Measurements from ENCODE around the gene LCN10. TPM values are rescaled to one million over a fixed set of nuclear protein-coding genes. Genes with fewer than 3 reads are reported as not detected.

The LCN10 gene
- total and polyA plus RNA-seq, 2 of the 13 experiments (the other 11 are each of a cell fraction or from before 2014, with no cell fraction given): 0.53 to 0.61 TPM

DNA sequence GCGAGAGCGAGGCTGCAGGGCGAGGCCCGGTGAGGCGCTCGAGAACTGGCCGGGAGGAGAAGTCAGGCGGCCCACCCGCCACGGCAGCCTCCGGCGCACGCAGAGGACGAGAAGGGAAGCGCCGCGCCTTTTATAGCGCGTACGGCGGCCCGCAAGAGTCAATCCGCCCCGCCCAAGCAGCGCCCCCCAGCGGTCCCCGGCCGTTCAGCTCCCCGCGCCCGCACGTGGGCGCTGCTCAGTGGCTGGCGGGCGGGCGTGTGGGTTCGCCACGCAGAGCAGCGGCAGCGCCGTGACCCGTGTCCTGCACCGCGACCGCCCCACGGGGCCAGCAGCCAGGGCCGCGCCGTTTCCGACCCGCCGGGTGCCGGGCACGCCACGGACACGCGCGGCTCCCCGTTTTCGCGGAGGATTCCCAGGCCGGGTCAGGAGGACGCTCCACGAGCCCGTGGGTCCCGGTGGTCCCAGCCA, 14.6 kb downstream of the LCN10 start (continued):
- TF ChIP-seq ZFP36 (IDR thresholded peaks at IDR 0.05; ENCODE audit: borderline replicate concordance, low read depth, low read length, partially characterized antibody) (peak; percentile 30), ZNF564 (CRISPR knock-in tag; IDR thresholded peaks at IDR 0.05) (peak; percentile 94), KMT2A (CRISPR knock-in tag; IDR thresholded peaks at IDR 0.05) (peak; percentile 85), ATF7 (IDR thresholded peaks at IDR 0.05) (no peak), ATF7 (CRISPR knock-in tag; IDR thresholded peaks at IDR 0.05) (no peak), TAF1 (CRISPR knock-in tag; IDR thresholded peaks at IDR 0.05) (peak; percentile 94), RELA (CRISPR knock-in tag; IDR thresholded peaks at IDR 0.05) (no peak), PCBP1 (IDR thresholded peaks at IDR 0.05; ENCODE audit: borderline replicate concordance, low read depth, low read length) (0 out of 2 replicates have a peak, but pooled peaks have one; percentile 61), ZFP62 (CRISPR knock-in tag; IDR thresholded peaks at IDR 0.05) (no peak), KLF13 (CRISPR knock-in tag; IDR thresholded peaks at IDR 0.05) (no peak; the same call in 1 of the 2 replicates), ZNF281 (CRISPR knock-in tag; IDR thresholded peaks at IDR 0.05; ENCODE audit: borderline replicate concordance) (no peak), ARHGAP35 (CRISPR knock-in tag; IDR thresholded peaks at IDR 0.05; ENCODE audit: borderline replicate concordance) (peak; percentile 55; the same call in 1 of the 2 replicates), DPF2 (CRISPR knock-in tag; IDR thresholded peaks at IDR 0.05; ENCODE audit: borderline replicate concordance, low read depth) (no peak), CSRNP1 (CRISPR knock-in tag; IDR thresholded peaks at IDR 0.05) (peak; percentile 82)
- TF ChIP-seq, protein P1, sequence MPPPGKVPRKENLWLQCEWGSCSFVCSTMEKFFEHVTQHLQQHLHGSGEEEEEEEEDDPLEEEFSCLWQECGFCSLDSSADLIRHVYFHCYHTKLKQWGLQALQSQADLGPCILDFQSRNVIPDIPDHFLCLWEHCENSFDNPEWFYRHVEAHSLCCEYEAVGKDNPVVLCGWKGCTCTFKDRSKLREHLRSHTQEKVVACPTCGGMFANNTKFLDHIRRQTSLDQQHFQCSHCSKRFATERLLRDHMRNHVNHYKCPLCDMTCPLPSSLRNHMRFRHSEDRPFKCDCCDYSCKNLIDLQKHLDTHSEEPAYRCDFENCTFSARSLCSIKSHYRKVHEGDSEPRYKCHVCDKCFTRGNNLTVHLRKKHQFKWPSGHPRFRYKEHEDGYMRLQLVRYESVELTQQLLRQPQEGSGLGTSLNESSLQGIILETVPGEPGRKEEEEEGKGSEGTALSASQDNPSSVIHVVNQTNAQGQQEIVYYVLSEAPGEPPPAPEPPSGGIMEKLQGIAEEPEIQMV (CRISPR knock-in tag; IDR thresholded peaks at IDR 0.05; ENCODE audit: low read depth): peak; percentile 75; the same call in 1 of the 2 replicates
- TF ChIP-seq, protein P2, sequence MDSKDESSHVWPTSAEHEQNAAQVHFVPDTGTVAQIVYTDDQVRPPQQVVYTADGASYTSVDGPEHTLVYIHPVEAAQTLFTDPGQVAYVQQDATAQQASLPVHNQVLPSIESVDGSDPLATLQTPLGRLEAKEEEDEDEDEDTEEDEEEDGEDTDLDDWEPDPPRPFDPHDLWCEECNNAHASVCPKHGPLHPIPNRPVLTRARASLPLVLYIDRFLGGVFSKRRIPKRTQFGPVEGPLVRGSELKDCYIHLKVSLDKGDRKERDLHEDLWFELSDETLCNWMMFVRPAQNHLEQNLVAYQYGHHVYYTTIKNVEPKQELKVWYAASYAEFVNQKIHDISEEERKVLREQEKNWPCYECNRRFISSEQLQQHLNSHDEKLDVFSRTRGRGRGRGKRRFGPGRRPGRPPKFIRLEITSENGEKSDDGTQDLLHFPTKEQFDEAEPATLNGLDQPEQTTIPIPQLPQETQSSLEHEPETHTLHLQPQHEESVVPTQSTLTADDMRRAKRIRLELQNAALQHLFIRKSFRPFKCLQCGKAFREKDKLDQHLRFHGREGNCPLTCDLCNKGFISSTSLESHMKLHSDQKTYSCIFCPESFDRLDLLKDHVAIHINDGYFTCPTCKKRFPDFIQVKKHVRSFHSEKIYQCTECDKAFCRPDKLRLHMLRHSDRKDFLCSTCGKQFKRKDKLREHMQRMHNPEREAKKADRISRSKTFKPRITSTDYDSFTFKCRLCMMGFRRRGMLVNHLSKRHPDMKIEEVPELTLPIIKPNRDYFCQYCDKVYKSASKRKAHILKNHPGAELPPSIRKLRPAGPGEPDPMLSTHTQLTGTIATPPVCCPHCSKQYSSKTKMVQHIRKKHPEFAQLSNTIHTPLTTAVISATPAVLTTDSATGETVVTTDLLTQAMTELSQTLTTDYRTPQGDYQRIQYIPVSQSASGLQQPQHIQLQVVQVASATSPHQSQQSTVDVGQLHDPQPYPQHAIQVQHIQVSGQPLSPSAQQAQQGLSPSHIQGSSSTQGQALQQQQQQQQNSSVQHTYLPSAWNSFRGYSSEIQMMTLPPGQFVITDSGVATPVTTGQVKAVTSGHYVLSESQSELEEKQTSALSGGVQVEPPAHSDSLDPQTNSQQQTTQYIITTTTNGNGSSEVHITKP (CRISPR knock-in tag; IDR thresholded peaks at IDR 0.05; ENCODE audit: low read depth): no peak
- TF ChIP-seq, protein P3, sequence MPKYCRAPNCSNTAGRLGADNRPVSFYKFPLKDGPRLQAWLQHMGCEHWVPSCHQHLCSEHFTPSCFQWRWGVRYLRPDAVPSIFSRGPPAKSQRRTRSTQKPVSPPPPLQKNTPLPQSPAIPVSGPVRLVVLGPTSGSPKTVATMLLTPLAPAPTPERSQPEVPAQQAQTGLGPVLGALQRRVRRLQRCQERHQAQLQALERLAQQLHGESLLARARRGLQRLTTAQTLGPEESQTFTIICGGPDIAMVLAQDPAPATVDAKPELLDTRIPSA (CRISPR knock-in tag; IDR thresholded peaks at IDR 0.05; ENCODE audit: borderline replicate concordance): peak; percentile 92; the same call in 1 of the 2 replicates
- TF ChIP-seq, protein P4, sequence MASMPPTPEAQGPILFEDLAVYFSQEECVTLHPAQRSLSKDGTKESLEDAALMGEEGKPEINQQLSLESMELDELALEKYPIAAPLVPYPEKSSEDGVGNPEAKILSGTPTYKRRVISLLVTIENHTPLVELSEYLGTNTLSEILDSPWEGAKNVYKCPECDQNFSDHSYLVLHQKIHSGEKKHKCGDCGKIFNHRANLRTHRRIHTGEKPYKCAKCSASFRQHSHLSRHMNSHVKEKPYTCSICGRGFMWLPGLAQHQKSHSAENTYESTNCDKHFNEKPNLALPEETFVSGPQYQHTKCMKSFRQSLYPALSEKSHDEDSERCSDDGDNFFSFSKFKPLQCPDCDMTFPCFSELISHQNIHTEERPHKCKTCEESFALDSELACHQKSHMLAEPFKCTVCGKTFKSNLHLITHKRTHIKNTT (CRISPR knock-in tag; IDR thresholded peaks at IDR 0.05): 0 out of 2 replicates have a peak, but pooled peaks have one; percentile 87
